ENCODE measurements around the gene MAGI2.

Gene MAGI2

DNA sequence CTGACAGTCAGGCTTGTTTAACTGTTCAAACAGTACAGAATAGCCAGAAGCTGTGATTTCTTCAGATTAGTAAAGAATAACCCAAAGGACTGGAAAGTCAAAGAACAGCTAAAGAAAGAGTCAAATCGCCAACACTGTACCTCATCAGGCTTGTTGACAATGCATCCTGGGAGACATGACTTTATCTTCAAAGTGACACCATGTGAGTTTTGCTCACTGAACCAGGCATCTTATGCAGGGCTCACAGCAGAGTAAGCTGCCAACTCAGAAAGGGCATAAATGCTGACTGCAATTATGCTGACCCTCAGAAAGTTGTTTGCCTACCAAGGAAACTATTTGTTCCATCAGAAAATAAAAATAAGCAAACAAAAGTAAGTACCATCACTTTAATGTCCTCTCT, 96.4 kb downstream of the MAGI2 start:
- H3K79me2 ChIP-seq (ENCODE audit: insufficient read depth, low read length), result no peaks in the 10 kb centered on the region
- no peak overlapping the region for H3K27ac ChIP-seq (ENCODE audit: low read depth, low read length)
- H3F3A ChIP-seq (ENCODE audit: insufficient read depth), result no peaks in the 10 kb centered on the region
- H3K9ac ChIP-seq (ENCODE audit: low read length), result no peak overlapping the region
- no peaks in the 10 kb centered on the region for H4K20me1 ChIP-seq (ENCODE audit: low read depth, low read length)
- TF ChIP-seq, protein P1, sequence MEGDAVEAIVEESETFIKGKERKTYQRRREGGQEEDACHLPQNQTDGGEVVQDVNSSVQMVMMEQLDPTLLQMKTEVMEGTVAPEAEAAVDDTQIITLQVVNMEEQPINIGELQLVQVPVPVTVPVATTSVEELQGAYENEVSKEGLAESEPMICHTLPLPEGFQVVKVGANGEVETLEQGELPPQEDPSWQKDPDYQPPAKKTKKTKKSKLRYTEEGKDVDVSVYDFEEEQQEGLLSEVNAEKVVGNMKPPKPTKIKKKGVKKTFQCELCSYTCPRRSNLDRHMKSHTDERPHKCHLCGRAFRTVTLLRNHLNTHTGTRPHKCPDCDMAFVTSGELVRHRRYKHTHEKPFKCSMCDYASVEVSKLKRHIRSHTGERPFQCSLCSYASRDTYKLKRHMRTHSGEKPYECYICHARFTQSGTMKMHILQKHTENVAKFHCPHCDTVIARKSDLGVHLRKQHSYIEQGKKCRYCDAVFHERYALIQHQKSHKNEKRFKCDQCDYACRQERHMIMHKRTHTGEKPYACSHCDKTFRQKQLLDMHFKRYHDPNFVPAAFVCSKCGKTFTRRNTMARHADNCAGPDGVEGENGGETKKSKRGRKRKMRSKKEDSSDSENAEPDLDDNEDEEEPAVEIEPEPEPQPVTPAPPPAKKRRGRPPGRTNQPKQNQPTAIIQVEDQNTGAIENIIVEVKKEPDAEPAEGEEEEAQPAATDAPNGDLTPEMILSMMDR (IDR thresholded peaks at IDR 0.05; ENCODE audit: insufficient read depth, low read length, poor library complexity, severe bottlenecking), result no peak
- no peak for TF ChIP-seq EZH2phosphoT487 (conservative IDR thresholded peaks at IDR 0.05; ENCODE audit: low read length)
- no peak overlapping the region for H3K4me3 ChIP-seq (ENCODE audit: insufficient read depth, low read length, poor library complexity, severe bottlenecking)
- H3K9me2 ChIP-seq (replicated peaks; ENCODE audit: insufficient read depth, low read length), result no peaks in the 10 kb centered on the region
- H3K36me3 ChIP-seq (ENCODE audit: low read length), result no peaks in the 10 kb centered on the region
- H3K4me2 ChIP-seq (ENCODE audit: low read depth, low read length, poor library complexity, severe bottlenecking), result no peak overlapping the region
- H2AFZ ChIP-seq (ENCODE audit: low read depth, low read length, severe bottlenecking), result no peak overlapping the region
- H3K27me3 ChIP-seq (ENCODE audit: low read length), result no peaks in the 10 kb centered on the region
- H3K9me3 ChIP-seq (ENCODE audit: insufficient read depth, low read length), result no peaks in the 10 kb centered on the region

DNA sequence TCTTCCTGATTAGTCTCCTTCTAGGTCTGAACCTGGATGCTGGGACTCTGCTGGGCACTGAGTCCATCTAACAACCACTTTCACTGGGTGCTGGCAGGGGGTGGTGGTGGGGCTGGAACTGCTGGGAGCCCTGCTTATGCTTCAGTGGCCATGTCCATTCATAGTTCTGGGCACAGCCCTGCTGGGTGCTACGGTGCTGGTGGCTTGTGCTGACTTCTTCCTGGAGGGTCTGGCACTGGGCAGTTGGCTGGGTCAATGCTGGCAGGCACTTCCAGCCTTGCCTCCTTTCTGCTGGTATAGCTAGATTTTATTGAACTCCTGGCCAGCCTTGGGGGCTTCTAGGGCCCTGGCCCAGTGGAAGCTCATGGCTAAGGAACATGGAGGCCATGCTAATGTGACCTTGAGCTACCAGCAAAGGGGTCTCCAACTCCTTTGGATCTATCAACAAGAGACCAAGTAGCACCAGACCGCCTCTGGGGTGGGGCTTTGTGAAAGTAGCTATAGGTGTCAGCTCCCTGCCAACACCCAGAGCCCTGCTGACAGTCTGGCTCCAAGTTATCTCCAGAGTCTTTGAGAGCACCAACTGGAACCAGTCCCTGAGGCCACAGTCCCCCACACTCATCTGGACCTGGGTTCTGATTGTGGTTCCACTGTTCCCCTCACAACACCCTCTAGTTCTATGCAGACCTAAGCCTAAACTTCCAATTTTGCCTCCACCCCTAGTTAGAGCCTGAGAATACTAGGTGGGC, 99.6 kb downstream of the MAGI2 start:
- Histone ChIP-seq H3K4me2 (ENCODE audit: low read depth, low read length, poor library complexity, severe bottlenecking) (no peak overlapping the region), H4K20me1 (ENCODE audit: low read depth, low read length) (no peaks in the 10 kb centered on the region), H3K9me2 (replicated peaks; ENCODE audit: insufficient read depth, low read length) (no peaks in the 10 kb centered on the region), H3K27ac (ENCODE audit: low read depth, low read length) (no peak overlapping the region), H3K4me3 (ENCODE audit: insufficient read depth, low read length, poor library complexity, severe bottlenecking) (no peak overlapping the region), H3K36me3 (ENCODE audit: low read length) (no peaks in the 10 kb centered on the region), H3K79me2 (ENCODE audit: insufficient read depth, low read length) (no peaks in the 10 kb centered on the region), H3F3A (ENCODE audit: insufficient read depth) (no peaks in the 10 kb centered on the region), H3K9ac (ENCODE audit: low read length) (no peak overlapping the region), H2AFZ (ENCODE audit: low read depth, low read length, severe bottlenecking) (no peak overlapping the region), H3K9me3 (ENCODE audit: insufficient read depth, low read length) (no peaks in the 10 kb centered on the region), H3K27me3 (ENCODE audit: low read length) (no peaks in the 10 kb centered on the region)
- TF ChIP-seq, protein P1 (IDR thresholded peaks at IDR 0.05; ENCODE audit: insufficient read depth, low read length, poor library complexity, severe bottlenecking), result no peak
- TF ChIP-seq EZH2phosphoT487 (conservative IDR thresholded peaks at IDR 0.05; ENCODE audit: low read length), result no peak

DNA sequence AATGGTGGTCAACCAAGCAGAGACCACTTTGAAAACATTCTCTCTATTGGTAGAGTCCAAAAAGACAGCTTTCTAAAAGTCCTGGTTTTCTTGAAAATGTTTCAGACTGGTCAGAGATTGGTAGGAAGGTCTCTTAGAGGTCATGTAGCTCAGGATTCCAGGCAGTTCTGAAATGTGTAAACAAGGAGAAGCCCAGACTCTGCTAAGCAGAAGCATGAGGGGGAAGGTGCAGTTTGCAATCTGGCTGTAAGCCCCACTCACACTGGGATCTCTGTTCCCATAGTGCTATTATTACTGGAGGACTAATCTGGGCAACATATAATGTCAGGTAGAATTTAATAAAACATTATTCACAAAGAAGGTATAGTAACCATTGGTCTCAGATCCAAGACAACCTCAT, 101.1 kb downstream of the MAGI2 start:
- Histone ChIP-seq H4K20me1 (ENCODE audit: low read depth, low read length) (no peaks in the 10 kb centered on the region), H3K4me2 (ENCODE audit: low read depth, low read length, poor library complexity, severe bottlenecking) (no peak overlapping the region), H3K27ac (ENCODE audit: low read depth, low read length) (no peak overlapping the region), H3K79me2 (ENCODE audit: insufficient read depth, low read length) (no peaks in the 10 kb centered on the region), H3F3A (ENCODE audit: insufficient read depth) (no peaks in the 10 kb centered on the region), H3K4me3 (ENCODE audit: insufficient read depth, low read length, poor library complexity, severe bottlenecking) (no peak overlapping the region), H3K9ac (ENCODE audit: low read length) (no peak overlapping the region), H3K27me3 (ENCODE audit: low read length) (no peaks in the 10 kb centered on the region), H3K9me3 (ENCODE audit: insufficient read depth, low read length) (no peaks in the 10 kb centered on the region), H3K9me2 (replicated peaks; ENCODE audit: insufficient read depth, low read length) (no peaks in the 10 kb centered on the region), H2AFZ (ENCODE audit: low read depth, low read length, severe bottlenecking) (no peak overlapping the region), H3K36me3 (ENCODE audit: low read length) (no peaks in the 10 kb centered on the region)
- TF ChIP-seq, protein P1 (IDR thresholded peaks at IDR 0.05; ENCODE audit: insufficient read depth, low read length, poor library complexity, severe bottlenecking), result no peak
- TF ChIP-seq EZH2phosphoT487 (conservative IDR thresholded peaks at IDR 0.05; ENCODE audit: low read length), result no peak
